Esophagus squamous epithelium (tissue), 5 donors: ENCODE measurements around the gene AMN. TPM values are rescaled to one million over a fixed set of nuclear protein-coding genes. Genes with fewer than 3 reads are reported as not detected.
"Not testable (repeated sequence)": the region's sequence is repeated elsewhere in the genome, so short reads cannot be mapped to it uniquely, and the experiment has no call there.

ENCODE experiments used
- DNase-seq: peaks from one replicate; lab custom pipeline; 2025; lab: John Stamatoyannopoulos, UW
- H3K27ac ChIP-seq, 4 donors: fragments of 200-600 bp; sonication (generic); one replicate each; pipeline ENCODE4 v1.5.1; 2016 to 2019; ENCODE audit warnings: mild to moderate bottlenecking in 1 of 4
- H3K27me3 ChIP-seq, 4 donors: fragments of 200-600 bp; sonication (generic); 1 replicate in 3 of 4; 2 replicates in 1 of 4; pipeline versions ENCODE4 v1.5.1 to v1.6.0; 2017 to 2021; ENCODE audit warnings: antibody characterized with exemption in 1 of 4
- H3K36me3 ChIP-seq, 3 donors: fragments of 200-600 bp; sonication (generic); one replicate each; pipeline ENCODE4 v1.5.1; 2016 to 2019
- H3K4me1 ChIP-seq, 3 donors: fragments of 200-600 bp; sonication (generic); one replicate each; pipeline ENCODE4 v1.5.1; 2017 to 2019
- H3K4me3 ChIP-seq, 4 donors: fragments of 200-600 bp; sonication (generic); 1 replicate in 3 of 4; 2 replicates in 1 of 4; pipeline ENCODE4 v1.5.1; 2016 to 2019; ENCODE audit warnings: mild to moderate bottlenecking in 2 of 4, moderate library complexity in 1 of 4
- H3K9me3 ChIP-seq, 3 donors: fragments of 200-600 bp; sonication (generic); one replicate each; pipeline ENCODE4 v1.5.1; 2016 to 2019
- POLR2A ChIP-seq, 4 donors: fragments of 450-650 bp; IDR thresholded peaks; one replicate each; pipeline ENCODE4 v1.6.1; 2017; ENCODE audit warnings: antibody characterized with exemption in 4 of 4, mild to moderate bottlenecking in 4 of 4, moderate library complexity in 3 of 4
- WGBS, 2 donors: methylation state at CpG; one replicate each; pipeline ENCODE4 v1.1.5; 2018; 5-methylcytosine and 5-hydroxymethylcytosine counted together
- intact Hi-C: fragments of 100-400 bp; cut with DNase I; formaldehyde crosslinking; loops from one replicate; pipeline ENCODE4 v1.15.0; 2022
- total RNA-seq, 4 donors: library from RNA; depleted of rRNA; stranded (reverse); fragments of >200 nt; gene quantifications; one replicate each; pipeline ENCODE4 v1.1.0, GENCODE V29; 2016
- TF ChIP-seq, protein P1 (sequence below), 6 experiments: fragments of 450-650 bp in 4 of 6; fragments of 200-600 bp in 2 of 6; sonication (generic) in 2 of 6; IDR thresholded peaks; one replicate each; pipeline ENCODE4 v1.5.1; 2016 to 2019; ENCODE audit warnings: antibody characterized with exemption in 6 of 6, mild to moderate bottlenecking in 4 of 6, moderate library complexity in 4 of 6
- donor health status: DM: yes; HTN: yes; CAD: no.

AMN gene
- total RNA-seq, 4 donors from 2014 or later, result 7.6 to 24.0 (median 19.7) TPM

DNA sequence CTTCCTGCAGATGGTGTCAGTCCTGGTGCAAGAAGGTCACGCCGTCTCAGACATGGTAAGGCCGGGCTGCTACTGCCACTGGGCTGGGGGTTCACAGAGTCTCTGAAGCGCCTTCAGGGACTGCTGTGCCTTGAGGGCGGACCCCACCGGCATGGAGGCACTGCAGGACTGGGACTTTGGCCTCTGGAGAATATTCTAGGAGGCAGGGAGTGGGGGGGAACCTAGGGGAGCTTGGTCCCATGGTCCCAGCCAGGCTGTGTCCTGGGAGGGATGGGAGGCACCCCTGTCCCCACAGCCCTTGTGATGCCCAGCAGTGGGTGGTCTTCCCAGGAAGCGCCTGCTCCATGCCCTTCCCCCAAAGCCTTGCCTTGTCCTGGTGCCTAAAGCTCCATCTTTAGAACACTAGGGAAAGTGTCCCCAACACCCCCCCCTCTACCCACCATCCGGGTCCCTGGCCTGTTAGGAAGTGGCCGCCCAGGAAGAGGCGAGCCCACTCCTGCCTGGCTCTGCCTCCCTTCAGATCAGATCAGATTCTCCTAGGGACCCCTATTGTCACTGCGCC is 1.5 kb downstream of the AMN start:
- intact Hi-C loops, result loop anchor here (10.0 kb wide), 1 partner anchor 229 kb away; no protein-coding TSS in a partner anchor
- 42% methylated on average over 3 of the region's 11 CpGs; no CpG with 5 or more reads in 1 of the 2 donors for WGBS, 2 donors
- TF ChIP-seq POLR2A (IDR thresholded peaks at IDR 0.05), result no peak
- TF ChIP-seq, protein P1, sequence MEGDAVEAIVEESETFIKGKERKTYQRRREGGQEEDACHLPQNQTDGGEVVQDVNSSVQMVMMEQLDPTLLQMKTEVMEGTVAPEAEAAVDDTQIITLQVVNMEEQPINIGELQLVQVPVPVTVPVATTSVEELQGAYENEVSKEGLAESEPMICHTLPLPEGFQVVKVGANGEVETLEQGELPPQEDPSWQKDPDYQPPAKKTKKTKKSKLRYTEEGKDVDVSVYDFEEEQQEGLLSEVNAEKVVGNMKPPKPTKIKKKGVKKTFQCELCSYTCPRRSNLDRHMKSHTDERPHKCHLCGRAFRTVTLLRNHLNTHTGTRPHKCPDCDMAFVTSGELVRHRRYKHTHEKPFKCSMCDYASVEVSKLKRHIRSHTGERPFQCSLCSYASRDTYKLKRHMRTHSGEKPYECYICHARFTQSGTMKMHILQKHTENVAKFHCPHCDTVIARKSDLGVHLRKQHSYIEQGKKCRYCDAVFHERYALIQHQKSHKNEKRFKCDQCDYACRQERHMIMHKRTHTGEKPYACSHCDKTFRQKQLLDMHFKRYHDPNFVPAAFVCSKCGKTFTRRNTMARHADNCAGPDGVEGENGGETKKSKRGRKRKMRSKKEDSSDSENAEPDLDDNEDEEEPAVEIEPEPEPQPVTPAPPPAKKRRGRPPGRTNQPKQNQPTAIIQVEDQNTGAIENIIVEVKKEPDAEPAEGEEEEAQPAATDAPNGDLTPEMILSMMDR (IDR thresholded peaks at IDR 0.05), result no peak

DNA sequence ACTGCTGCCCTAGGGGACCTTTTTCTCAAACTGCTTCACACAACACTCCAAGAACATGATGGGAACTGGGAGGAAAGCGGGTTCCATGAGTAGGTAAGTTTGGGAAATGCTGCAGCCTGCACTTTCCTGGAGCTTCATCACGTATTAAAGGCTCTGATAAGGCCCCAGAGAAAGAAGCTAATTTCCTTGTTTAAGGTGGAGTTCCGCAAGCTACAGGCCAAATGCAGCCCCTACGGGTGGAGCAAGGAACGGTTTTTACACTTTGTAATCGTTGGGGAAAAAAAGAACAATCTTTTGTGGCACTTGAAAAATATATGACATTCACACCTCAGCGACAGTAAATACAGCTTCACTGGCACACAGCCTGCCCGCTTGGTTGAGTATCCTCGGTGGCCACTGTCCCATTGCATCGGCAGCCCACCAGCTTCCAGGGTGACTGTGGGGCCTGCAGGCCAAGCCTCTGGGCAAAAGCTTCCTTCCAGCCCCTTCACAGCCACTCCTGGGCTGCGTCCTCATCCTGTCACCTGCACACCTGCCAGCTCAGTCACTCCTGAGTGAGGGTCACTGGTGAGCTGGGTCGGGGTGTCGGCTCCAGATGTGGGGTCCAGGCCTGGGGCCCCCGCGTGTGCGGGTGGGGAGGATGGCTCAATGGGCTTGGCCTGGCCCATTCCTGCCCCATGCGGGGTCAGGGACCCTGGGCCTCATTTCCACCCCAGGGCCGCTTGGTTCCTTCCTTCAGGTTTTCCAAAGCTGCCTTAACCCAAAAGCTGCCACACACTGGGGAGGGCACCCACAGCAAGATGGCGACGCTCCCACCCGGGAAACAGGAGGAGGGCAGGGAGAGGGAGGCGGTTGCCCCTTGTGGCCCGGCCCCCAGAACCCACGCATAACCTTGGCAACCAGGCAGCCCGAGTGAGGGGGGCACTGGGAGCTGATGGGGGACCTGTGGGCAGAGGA is 2.4 kb downstream of the AMN start:
- no peak for DNase-seq
- Histone ChIP-seq H3K9me3 (no peaks in the 10 kb centered on the region), H3K4me3 (no peak overlapping the region), H3K36me3 (no peaks in the 10 kb centered on the region), H3K4me1 (peaks cover 28 to 51% (median 37%) of the 10 kb centered on the region in 3 donors), H3K27ac (no peak overlapping the region), H3K27me3 (peaks cover 0 to 78% (median 12%) of the 10 kb centered on the region in 4 donors)
- intact Hi-C loops, result loop anchor here (10.0 kb wide), 1 partner anchor 230 kb away; no protein-coding TSS in a partner anchor
- WGBS, 2 donors, result 78 to 84% methylated on average over 9 to 13 of the region's 25 CpGs
- TF ChIP-seq, protein P1 (IDR thresholded peaks at IDR 0.05), result no peak
- TF ChIP-seq POLR2A (IDR thresholded peaks at IDR 0.05), result no peak

More for the DNA sequence above, 1.5 kb downstream of the AMN start:
- Histone ChIP-seq H3K4me3 (no peak overlapping the region), H3K36me3 (no peaks in the 10 kb centered on the region), H3K4me1 (peaks cover 19 to 42% (median 28%) of the 10 kb centered on the region in 3 donors), H3K9me3 (no peaks in the 10 kb centered on the region), H3K27me3 (peaks cover 0 to 69% (median 9%) of the 10 kb centered on the region in 4 donors), H3K27ac (no peak overlapping the region)
- DNase-seq, result no peak

DNA sequence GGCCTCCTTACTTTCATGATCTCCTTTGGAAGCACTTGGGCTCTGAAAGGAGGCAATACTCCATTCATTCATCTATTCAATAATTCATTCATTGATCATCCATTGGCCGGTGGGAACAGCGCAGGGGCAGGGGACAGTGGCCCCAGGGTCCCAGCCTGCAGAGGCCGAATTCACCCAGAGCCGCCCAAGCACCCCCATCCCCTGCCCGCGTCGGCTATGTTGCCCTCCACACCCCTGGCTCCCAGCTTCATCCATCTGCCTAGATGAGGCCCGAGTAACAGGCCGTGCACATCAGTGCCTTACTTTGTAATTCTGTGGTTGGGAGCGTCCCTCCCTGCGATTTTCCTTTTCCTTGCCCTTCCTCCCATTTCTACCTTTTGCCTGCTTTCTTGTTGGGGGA is 3.2 kb downstream of the AMN start:
- DNase-seq, result no peak
- Histone ChIP-seq H3K4me1 (peaks cover 32 to 59% (median 44%) of the 10 kb centered on the region in 3 donors), H3K27me3 (peaks cover 0 to 85% (median 12%) of the 10 kb centered on the region in 4 donors), H3K27ac (no peak overlapping the region), H3K36me3 (peaks cover 0 to 2% (median 0%) of the 10 kb centered on the region in 3 donors), H3K9me3 (no peaks in the 10 kb centered on the region), H3K4me3 (no peak overlapping the region)
- WGBS, 2 donors, result 82 to 84% methylated on average over 10 to 11 of the region's 11 CpGs
- no peak for TF ChIP-seq POLR2A (IDR thresholded peaks at IDR 0.05)
- TF ChIP-seq, protein P1 (IDR thresholded peaks at IDR 0.05), result no peak
- intact Hi-C loops, result loop anchor here (10.0 kb wide), 1 partner anchor 231 kb away; no protein-coding TSS in a partner anchor

DNA sequence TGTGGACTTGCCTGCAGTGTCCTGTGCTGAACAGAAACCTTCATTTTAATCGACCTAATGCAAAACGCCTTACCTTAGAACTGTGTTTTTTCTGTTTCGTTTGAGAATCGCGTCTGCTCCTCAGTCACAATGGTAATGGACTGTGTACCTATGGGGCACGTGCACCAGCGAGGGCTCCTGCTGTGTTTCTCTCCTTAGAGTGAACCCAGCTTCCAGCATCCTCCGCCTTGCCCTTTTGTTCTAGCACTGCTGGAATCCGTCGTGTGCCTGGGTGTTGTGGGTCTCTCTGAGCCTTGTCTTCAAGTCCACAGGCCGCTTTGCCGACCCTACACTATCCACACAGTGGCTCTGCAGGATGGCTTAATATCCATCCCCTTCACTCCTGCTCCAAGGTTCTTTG is 3.6 kb downstream of the AMN start:
- no peak for TF ChIP-seq POLR2A (IDR thresholded peaks at IDR 0.05)
- TF ChIP-seq, protein P1 (IDR thresholded peaks at IDR 0.05), result no peak
- Histone ChIP-seq H3K36me3 (peaks cover 0 to 6% (median 0%) of the 10 kb centered on the region in 3 donors), H3K9me3 (no peaks in the 10 kb centered on the region), H3K27ac (no peak overlapping the region), H3K4me3 (no peak overlapping the region), H3K27me3 (peaks cover 0 to 90% (median 12%) of the 10 kb centered on the region in 4 donors), H3K4me1 (peaks cover 34 to 63% (median 45%) of the 10 kb centered on the region in 3 donors)
- intact Hi-C loops, result loop anchor here (10.0 kb wide), 1 partner anchor 231 kb away; no protein-coding TSS in a partner anchor
- 73 to 74% methylated on average over 11 to 12 of the region's 12 CpGs for WGBS, 2 donors
- DNase-seq, result no peak

DNA sequence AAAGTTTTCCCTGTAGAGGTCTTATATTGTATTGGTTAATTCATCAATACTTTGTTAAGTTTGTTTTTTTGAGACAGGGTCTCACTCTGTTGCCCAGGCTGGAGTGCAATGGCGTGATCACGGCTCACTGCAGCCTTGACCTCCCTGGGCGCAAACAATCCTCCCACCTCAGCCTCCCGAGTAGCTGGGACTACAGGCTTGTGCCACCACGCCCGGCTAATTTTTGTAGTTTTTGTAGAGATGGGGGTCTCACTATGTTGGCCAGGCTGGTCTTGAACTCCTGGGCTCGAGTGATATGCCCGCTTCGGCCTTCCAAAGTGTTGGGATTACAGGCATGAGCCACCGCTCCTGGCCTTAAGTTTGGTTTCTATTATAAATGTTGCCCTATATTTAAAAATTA is 4.4 kb downstream of the AMN start:
- not testable (repeated sequence) for H3K9me3 ChIP-seq, H3K4me3 ChIP-seq, DNase-seq
- 85 to 89% methylated on average over 9 to 10 of the region's 10 CpGs for WGBS, 2 donors
- Histone ChIP-seq H3K36me3 (peaks cover 0 to 13% (median 0%) of the 10 kb centered on the region in 3 donors), H3K27me3 (peaks cover 0 to 85% (median 12%) of the 10 kb centered on the region in 4 donors), H3K4me1 (peaks cover 34 to 69% (median 45%) of the 10 kb centered on the region in 3 donors), H3K27ac (peak overlapping the region in 3 of 4 donors; percentile 91 to 95 (median 92))
- intact Hi-C loops, result loop anchor here (10.0 kb wide), 1 partner anchor 232 kb away; no protein-coding TSS in a partner anchor
